Measurements from ENCODE around the gene GTF2A1.

- TF ChIP-seq CTCF (IDR thresholded peaks at IDR 0.05): no peak
- TF ChIP-seq POLR2A (IDR thresholded peaks at IDR 0.05): no peak
- TF ChIP-seq EP300 (IDR thresholded peaks at IDR 0.05): no peak
- no peak for TF ChIP-seq POLR2AphosphoS5 (IDR thresholded peaks at IDR 0.05)
Measured at GRCh38 chr14:81256289-81256960, 35.7 kb upstream of the GTF2A1 start.
